CD4-positive, alpha-beta T cell treated with Interleukin-15 for 4 hours (primary cell): Measurements from ENCODE around the gene RARB.

Experiments used
- DNase-seq: peaks from one replicate; pipeline ENCODE4 v3.0.0-alpha.2; 2020; ENCODE audit warnings: low spot score

The RARB gene

DNA sequence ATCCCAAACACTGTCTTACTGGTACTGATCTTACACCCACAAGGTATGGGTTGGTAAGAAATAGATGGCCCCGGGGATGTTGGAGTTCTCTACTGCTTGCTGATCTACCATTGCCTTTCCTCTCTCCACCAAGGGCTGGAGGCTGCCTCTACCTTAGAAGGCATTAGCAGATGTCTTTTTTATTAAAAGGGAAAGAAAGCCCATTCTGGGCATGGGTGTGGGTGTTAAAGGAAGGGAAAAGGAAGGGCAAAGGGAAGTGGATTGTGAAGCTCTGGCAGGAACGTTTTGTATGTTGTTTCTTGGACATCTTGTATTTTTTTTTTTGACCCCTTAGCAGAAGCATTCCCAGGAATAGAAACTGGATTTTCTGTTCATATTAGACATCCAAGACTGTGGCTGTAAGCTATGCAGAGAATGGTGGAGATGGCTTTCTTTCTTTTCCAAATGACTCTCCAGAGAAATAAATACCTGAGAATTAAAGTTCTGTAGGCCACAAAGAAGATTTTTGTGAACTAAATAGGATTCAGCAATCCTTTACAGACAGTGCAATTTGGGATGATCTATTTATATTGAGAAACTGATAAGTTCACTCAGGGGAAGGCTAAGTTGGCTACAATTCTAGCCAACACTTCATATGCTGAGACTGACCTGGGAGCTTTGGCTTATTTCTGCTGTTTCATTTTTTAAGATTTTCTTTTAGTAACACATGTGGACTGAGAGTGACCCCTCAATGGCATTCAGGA, 127.8 kb downstream of the RARB start:
- no peak for DNase-seq

DNA sequence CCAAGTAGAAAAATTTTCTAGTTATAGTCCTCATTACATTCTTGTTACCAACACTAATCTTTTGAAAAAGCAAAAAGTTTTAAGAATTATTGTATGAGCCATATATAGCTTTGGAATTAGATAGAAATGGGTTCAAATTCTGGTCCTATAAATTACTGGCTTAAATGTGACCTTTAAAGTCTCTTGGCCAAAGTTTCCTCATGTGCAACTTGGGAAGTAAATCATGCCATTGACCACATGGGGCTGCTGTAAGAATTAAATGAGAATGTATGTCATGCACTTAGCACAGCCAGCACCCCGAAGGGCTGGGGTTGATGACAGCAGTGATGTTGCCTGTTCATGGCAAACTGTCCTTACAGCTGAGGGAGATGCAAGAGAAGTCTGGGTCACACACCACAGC, 128.4 kb downstream of the RARB start:
- no peak for DNase-seq

DNA sequence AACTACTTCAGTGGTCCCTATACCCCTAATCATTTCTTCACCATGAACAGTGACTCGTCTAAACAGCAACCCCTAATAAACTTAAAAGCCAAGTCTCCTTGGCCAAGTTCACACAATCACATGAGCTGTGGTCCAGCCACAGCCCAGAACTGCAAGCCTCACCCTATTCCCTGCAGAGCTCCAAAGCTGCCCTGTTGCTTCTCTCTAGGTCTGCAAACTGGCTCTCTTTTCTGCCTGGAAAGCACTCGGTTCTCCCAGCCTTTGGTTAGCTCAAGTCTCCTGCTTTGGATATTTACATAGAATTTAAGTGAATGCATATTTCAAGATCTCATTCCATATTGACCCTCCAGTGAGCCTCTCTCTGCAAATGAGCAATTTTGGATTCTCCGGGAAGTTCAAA, 129.6 kb downstream of the RARB start:
- DNase-seq = no peak

DNA sequence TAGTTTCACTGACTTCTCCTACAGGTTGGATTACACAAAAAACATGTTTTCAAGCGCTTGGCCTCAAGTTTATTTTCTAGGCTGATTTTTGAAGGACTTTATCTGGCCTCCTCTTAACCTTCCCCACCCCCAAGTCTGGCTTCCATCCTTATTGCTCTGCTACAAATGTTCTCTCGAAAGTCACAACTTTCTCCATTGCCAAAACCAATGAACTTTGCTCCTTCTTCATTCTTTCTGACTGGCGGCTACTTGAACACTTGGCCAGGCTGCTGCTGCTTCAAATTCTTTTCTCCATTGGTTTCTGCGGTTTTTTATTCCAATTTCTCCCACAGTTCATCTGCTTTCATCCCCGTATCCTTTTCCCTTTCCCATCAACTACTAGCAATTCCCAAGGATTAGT, 130.1 kb downstream of the RARB start:
- DNase-seq = no peak

DNA sequence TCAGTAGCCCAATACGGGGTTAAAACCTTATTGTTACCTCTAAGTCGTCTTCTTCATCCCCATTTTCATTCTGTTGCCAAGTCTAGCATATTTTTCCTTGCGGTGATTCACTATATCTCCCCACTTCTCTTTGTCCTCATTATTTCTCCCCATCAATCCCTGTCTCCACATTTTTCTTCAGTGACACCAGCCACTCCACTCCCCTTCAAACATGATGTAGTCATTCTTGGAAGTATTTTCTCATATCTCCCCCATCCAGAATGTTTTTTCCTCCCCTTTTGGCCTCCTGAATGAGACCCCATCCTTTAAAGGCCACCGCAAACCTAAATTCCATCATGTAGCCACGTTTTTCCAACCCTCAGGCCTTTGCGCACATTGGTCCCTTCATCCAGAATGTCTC, 130.7 kb downstream of the RARB start:
- DNase-seq = no peak

DNA sequence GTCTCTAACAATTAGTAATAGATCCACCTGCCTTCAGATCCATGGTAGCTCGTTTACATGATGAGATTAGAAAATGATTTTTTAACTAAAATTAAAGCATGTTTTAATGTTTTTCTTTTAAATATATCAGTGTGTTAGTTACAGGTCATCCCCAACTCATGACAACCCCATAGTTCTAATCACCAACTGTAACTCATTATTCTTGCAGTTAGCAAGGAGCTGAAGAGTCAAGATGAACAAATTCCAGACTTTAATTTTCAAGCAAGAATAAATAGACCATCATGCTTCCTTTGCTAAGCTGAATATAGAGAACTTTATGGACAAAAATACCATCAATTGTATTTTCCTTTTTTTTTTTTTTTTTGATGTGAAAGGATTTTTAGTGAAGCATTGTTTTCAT, 135.5 kb downstream of the RARB start:
- DNase-seq = no peak

DNA sequence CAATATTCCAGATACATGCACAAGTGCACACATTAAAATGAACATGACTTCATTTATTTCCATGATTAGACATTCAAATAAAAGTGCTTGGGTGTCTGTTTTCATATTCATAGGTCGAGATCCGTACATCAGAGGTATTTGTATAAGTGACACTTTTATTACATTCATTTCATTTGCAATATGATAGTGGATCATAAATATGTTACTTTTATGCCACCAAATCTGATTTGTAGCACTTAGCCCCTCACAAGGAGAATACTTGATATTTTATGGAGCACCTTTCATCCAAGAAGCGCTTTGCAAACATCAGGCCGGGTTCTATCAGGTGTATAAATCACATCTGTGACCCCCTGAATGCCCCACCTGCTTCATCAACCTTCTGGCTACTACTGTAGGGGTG, 136.0 kb downstream of the RARB start:
- no peak for DNase-seq

DNA sequence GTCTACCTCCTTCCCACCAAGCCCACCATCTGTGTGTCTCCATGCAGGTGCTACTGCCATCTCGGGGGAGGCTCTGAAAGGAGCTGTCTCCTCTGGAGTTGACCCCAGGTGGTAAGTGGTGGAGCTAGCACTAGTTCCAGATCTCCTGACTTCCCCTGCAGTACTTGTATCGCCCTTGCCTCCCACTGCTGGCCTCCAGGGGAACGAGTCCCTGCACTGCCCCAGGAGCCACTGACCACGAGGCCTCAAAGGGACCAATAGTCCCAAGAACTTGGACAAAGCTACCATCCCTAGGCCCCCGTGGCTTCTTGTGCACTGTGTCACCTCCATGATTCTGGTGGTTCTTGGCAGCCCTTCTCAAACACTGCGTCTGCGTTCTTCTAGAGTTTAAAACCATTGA, 137.7 kb downstream of the RARB start:
- DNase-seq = no peak

DNA sequence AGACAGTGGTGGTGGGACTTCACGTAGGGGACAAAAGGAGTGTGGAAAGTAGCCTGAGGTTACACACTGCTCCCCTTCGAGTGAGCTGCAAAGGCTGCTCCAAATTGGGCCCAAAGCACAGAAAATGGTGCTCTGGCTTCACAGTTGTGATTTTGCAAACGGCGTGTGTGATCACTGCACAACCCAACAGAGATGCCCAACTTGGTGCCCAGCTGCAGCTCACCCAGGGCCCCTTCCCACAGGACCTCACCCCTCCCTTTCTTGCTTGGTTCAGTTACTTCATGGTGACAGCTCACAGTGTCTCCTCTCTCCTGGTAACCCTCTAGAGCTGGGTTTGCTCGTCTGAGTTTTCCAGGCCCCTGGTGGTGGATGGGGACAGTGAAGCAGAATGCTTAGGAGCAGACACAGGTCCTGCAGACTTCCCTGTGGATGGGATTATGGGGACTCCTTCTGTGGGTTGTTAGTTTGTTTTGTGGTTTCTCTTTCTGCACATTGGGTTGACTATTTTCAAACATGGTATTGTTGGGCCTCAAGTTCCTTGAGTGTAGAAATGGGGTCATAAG, 138.4 kb downstream of the RARB start:
- DNase-seq = no peak

DNA sequence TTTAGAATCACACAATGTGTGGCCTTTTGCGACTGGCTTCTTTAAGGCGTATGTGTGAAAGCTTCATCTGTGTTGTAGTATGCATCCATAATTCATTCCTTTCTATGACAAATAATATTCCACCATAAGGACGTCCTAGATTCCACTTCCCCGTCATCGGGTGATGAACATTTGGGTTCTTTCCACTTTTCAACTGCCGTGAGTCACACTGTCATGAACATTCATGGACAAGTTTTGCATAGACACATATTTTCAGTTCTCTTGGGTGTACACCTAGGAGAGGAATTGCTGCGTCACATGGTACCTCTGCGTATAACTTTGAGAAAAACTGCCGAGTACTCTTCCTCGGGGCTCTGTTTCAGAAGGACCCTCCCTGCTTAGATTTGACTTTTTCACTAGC, 139.3 kb downstream of the RARB start:
- DNase-seq = no peak

DNA sequence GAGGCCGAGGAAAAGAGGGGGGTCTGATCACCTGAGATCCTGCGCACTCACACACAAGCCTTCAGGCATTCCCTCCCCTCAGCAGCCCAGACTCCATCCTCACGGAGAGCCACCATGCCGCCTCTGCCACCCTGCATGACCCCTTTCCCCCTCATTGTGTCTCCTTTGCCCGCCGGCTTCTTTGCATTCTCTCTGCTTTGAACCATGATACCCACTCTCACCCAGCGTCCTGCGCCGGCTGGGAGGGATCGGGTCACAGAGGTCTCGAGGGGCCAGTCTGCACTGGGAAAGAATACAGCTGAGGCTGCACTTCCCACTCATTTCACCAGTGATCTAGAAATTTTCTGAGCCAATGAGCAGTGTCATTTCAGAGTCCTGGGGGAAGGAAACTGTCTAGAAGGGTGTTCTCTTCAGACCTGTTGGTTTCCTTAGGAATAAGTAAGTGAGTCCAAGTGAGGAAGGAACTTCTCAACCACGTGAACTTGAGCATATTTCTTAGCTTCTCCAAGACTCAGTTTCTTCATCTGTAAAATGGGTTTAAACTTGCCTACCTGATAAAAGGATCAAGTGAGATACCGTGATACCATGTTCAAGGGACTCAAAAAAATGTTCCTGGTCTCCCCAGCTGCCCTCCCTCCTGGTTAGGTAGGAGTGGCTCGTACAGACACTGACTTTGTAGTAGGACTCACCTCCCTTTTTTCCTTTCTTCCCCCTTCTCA, 139.9 kb downstream of the RARB start:
- no peak for DNase-seq

DNA sequence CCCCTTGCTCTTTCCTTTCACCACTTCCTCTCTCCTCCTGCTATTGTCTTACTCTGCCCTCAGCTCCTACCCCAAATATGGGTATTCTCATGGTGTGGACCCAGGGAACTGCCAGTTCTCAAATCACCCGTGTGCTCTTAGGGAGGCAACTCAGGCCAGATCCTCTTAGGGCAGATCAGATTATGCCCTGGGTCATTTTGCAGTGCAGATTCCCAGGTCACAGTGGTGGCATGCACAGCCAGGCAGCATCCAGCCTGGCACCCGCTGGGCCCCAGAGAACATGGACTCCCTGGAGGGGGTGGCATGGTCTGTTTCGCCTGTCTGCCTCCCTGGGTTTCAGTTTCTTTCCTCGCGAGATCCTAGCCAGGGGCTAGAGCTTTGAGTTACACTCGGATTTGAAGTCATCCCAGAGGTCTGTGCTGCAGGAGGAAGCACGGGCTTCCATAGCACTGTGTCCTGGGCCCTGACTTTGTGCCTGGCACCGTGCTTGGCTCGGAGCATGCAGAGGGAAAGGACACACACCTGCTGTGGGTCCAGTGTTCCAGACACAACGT, 140.5 kb downstream of the RARB start:
- DNase-seq = no peak

DNA sequence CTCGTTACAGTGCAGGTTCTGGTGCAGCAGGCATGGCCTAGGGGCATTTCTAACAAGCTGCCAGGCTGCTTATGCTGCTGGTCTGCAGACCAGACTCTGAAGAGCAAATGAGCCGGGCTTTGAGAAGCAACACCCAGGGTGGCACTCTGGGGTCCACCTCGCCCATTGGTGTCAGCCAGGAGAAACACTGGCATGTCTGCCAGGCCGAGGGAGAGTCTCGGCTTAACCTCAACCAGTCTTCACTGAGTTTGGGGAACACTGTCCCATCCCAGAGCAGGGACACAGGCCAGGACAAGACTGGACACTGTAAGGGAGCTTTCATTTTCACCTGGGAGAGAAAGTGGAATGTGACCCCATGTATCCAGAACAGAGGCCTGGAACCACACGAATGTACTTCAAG, 143.2 kb downstream of the RARB start:
- DNase-seq = no peak

DNA sequence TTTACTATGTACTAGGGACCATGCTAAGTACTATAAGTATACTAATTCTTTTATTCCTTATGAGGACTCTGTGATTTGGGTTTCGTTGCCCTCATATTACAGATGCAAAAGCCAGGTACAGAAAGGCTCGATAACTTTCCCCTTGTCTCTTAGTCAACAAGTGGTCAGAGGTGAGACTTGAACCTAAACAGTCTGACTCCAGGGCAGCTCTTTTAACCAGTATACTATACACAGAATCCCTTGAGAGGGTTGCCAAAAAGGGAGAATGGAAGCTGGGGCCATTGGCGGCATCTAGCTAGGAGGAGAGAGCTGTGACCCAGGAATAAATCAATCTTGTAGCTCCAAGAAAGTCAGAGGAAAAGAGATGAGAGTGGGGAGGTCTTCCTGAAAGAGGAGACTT, 144.3 kb downstream of the RARB start:
- no peak for DNase-seq

DNA sequence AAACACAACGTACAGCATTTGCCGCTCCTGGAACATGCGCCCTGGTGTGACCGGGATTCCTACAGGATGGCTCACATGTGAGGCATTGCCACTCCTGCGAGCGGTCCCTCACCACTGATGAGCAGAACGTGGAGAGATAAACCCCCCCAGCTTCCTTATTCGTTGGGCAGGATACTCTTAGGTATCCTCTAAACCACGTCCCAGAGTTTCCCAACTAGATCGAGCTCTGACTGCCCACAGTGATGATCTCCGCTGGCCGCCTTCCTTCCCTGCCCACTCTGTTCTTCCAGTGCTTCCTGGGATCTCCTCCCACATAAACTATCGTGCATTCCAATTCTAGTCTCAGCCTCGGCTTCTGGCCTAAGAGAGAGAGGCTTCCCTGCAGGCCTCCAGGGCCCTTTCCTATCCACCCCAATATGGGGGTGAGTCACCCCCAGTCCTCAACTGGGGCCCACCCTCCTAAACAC, 144.9 kb downstream of the RARB start:
- DNase-seq = no peak

DNA sequence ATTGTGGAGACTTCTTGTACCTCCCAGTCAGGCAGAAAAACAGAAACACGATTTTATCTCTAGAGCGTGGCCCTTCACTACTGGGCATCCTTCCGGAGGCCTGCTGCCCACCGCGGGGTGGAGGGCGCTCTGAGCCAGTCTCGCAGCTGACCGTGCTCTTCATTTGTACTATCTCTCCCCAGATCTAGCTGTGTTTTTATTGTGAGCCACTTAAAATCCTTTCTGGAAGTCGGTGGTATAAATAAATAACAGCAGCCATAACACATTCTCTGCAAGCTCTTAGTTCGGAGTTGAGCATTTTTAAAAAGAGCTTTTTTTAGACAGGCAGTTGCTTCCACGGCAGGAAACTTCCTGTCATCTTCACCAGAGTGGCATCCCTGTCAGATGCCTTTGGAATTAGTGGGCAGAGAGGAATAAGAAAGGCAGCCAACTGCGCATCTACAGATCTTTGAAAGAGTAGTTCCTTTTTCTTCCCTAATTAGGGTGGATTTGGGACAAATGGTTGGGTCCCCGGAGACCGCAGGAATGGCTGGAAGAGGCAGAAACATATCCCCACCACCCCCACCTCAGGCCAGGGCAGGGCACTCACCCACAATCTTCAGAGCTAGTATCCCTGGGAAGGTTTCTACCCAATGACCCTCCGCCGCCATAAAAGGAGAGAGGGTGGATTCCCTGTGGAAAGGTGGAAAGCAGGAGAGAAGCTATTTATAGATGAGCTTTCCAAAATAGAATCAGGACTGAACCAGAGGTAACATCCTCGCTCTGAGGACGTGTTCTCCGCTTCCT, 145.5 kb downstream of the RARB start:
- no peak for DNase-seq

DNA sequence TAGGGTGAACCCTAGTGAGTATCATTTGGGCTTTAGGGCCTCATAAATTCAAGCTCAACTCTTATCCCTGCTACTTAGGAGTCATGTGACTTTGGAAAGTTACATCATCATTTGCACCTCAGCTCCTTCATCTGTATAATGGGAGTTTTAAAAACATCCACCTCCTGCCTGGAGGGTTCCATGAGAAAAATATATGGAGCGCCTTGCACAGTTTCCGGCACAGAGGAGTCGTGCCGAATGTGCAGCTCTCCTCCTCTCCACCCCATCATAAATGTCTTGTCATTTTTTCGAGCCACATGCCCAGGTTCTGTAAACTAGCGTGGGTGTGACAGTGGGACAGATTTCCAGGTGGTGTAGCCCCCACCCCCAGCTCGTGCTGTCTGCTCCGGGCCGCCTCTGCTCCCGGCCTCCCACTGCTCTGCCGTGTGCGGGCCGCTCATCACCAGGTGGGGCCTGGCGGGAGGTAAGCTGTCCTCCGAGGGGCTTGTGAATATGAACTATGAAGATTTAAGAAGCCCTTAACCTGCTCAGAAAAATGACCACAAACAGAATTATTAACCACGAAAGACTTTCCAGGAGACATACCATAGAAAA, 146.2 kb downstream of the RARB start:
- DNase-seq = no peak

DNA sequence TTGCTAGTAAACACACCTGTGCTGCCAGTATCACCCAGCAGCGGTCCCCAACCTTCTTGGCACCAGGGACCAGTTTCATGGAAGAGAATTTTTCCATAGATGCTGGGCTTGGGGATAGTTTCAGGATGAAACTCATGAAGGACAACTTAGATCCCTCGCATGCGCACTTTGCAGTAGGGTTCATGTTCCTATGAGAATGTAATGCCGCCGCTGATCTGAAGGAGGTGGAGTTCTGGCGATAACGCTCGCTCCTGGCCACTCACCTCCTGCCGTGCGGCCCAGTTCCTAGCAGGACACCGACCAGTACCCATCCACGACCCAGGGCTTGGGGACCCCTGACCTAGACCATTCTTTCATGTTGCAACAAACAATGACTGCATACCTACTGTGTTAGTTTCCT, 146.9 kb downstream of the RARB start:
- no peak for DNase-seq

DNA sequence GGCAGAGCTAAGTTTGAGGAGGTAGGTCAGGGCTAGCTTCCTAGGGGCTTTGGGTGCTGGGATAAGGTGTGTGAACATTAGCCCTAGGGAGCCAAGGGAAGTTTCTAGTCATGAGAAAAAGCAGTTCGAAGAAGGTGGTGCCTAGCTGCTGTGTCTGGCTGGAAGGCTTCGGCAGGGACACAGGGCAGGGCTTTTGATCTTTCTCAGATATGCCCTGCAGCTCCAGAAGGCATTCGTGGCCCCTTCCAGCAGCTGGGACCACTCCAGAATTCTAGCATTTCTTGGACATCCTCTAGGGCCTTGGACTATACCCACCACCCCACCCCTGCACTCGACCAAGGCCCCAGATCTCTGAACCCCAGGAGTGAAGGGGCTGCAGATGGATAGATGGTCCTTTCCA, 148.1 kb downstream of the RARB start:
- DNase-seq = no peak

DNA sequence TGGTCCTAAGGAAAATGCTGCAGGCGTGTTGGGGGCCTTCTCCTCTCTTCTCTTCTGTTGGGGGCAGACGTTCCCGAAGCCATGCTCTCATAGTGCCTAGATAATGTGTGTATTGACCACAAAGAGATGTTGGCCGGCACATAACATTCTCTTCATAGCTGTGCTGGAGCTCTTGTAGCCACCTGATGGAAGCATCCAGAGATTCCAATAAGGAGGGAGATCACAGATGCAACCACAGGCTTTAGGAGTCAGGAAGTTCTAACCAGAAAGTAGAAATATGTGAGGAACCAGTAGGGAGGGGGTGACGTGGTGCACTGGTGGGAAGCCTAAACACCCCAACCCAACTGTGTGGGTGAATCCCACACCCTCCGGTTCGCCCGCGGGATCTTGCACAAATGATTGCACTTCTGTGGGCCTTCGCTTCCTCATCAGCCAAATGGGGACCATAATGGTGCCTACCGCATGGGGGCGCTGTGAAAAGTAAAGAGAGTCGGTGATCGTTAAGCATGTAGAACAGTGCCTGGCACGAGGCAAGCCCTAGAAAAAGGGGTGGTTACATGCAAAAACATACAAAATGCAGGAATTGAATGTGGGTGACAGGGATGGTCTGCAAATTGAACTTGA, 148.9 kb downstream of the RARB start:
- no peak for DNase-seq

DNA sequence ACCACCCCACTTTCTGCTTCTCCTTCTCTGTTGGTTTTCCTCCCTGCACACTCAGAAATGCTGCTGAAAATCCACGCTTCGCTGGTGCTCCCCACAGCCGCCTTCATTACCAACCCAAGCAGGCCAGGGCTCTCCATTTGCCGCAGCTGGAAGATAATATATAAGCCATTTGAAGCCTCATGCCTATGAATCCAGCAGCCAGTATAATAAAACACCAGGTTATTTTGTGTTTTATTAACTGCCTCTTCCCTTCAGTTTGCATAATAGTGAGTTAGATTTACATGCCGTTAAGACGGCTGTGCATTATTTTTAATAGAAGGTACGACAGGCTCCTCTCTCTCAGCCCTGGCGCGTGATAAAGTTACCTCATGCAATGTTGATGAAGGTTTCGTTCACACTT, 150.0 kb downstream of the RARB start:
- no peak for DNase-seq

DNA sequence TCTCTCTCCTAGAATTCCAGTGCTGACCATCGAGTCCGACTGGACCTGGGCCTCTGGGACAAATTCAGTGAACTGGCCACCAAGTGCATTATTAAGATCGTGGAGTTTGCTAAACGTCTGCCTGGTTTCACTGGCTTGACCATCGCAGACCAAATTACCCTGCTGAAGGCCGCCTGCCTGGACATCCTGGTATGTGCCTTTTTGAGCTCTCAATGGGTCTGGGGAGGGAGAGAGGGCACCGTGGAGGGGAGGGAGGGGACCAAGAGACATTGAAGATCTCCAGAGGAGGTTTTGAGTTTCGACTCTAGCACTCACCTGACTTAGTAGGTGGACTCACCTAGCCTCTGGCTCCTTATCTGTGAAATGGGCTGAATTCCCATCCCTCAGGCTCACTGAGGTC, 152.5 kb downstream of the RARB start:
- DNase-seq = no peak
